ENCODE data around the gene DYNC2I2. TPM values are rescaled to one million over a fixed set of nuclear protein-coding genes. Genes with fewer than 3 reads are reported as not detected.
"Not testable (repeated sequence)": the region's sequence is repeated elsewhere in the genome, so short reads cannot be mapped to it uniquely, and the experiment has no call there.

DYNC2I2 gene
- 164 and 173 TPM in 2 replicates for total RNA-seq (2014; rRNA removed; shearing (Covaris generic))

- peak; percentile 92 for DNase-seq (ENCODE audit: low spot score)
- in situ Hi-C loops (cut with HindIII; ENCODE audit: low sequenced_read_pairs): no loop called here
These were observed at the start of gene DYNC2I2 for GRCh38 chr9:128656416-128657343. Gene DYNC2I2 (minus strand): TSS chr9:128656847. CDS start chr9:128656726, 121 bp downstream.

GRCh38 chr9:128706045-128706444 is 49.4 kb upstream of the DYNC2I2 start:
- peak; percentile 30 for DNase-seq (ENCODE audit: low spot score)
- in situ Hi-C loops (cut with HindIII; ENCODE audit: low sequenced_read_pairs): no loop called here

- DNase-seq (ENCODE audit: low spot score): no peak
- in situ Hi-C loops (cut with HindIII; ENCODE audit: low sequenced_read_pairs): no loop called here
These were observed 48.7 kb upstream of the DYNC2I2 start for GRCh38 chr9:128705051-128705965.

GRCh38 chr9:128704356-128704670 is 47.7 kb upstream of the DYNC2I2 start:
- in situ Hi-C loops (cut with HindIII; ENCODE audit: low sequenced_read_pairs): no loop called here

GRCh38 chr9:128703616-128704355 is 47.1 kb upstream of the DYNC2I2 start:
- DNase-seq (ENCODE audit: low spot score): peak; percentile 47
- in situ Hi-C loops (cut with HindIII; ENCODE audit: low sequenced_read_pairs): no loop called here

More at GRCh38 chr9:128704356-128704670, 47.7 kb upstream of the DYNC2I2 start:
- DNase-seq (ENCODE audit: low spot score): no peak

- peak; percentile 33 for DNase-seq (ENCODE audit: low spot score)
These were observed 46.4 kb upstream of the DYNC2I2 start for GRCh38 chr9:128702949-128703615.

GRCh38 chr9:128702445-128702948 is 45.9 kb upstream of the DYNC2I2 start, which contains the start of gene PKN3:
Gene PKN3 (plus strand): TSS chr9:128702503. CDS start chr9:128702916, 413 bp downstream.
- peak; percentile 78 for DNase-seq (ENCODE audit: low spot score)
- in situ Hi-C loops (cut with HindIII; ENCODE audit: low sequenced_read_pairs): no loop called here

More at GRCh38 chr9:128702949-128703615, 46.4 kb upstream of the DYNC2I2 start:
- in situ Hi-C loops (cut with HindIII; ENCODE audit: low sequenced_read_pairs): no loop called here

- in situ Hi-C loops (cut with HindIII; ENCODE audit: low sequenced_read_pairs): no loop called here
- no peak for DNase-seq (ENCODE audit: low spot score)
These were observed 44.7 kb upstream of the DYNC2I2 start for GRCh38 chr9:128701227-128701854.

GRCh38 chr9:128699096-128699795 is 42.6 kb upstream of the DYNC2I2 start:
- DNase-seq (ENCODE audit: low spot score); in situ Hi-C loops (cut with HindIII; ENCODE audit: low sequenced_read_pairs): not testable (repeated sequence)

GRCh38 chr9:128696923-128697707 is 40.5 kb upstream of the DYNC2I2 start:
- in situ Hi-C loops (cut with HindIII; ENCODE audit: low sequenced_read_pairs): no loop called here
- DNase-seq (ENCODE audit: low spot score): no peak

- DNase-seq (ENCODE audit: low spot score): no peak
- in situ Hi-C loops (cut with HindIII; ENCODE audit: low sequenced_read_pairs): no loop called here
These were observed 37.7 kb upstream of the DYNC2I2 start for GRCh38 chr9:128694344-128694743.

- DNase-seq (ENCODE audit: low spot score); in situ Hi-C loops (cut with HindIII; ENCODE audit: low sequenced_read_pairs): not testable (repeated sequence)
These were observed 37.1 kb upstream of the DYNC2I2 start for GRCh38 chr9:128693738-128694137.

GRCh38 chr9:128690684-128691034 is 34.0 kb upstream of the DYNC2I2 start:
- DNase-seq (ENCODE audit: low spot score): no peak
- in situ Hi-C loops (cut with HindIII; ENCODE audit: low sequenced_read_pairs): no loop called here

- peak; percentile 52 for DNase-seq (ENCODE audit: low spot score)
- in situ Hi-C loops (cut with HindIII; ENCODE audit: low sequenced_read_pairs): no loop called here
These were observed 33.4 kb upstream of the DYNC2I2 start for GRCh38 chr9:128689820-128690683.

- in situ Hi-C loops (cut with HindIII; ENCODE audit: low sequenced_read_pairs): no loop called here
- no peak for DNase-seq (ENCODE audit: low spot score)
These were observed 32.7 kb upstream of the DYNC2I2 start for GRCh38 chr9:128689293-128689774.
